Suprapubic skin (tissue), 4 donors: ENCODE data around the gene RFX6. TPM values are rescaled to one million over a fixed set of nuclear protein-coding genes. Genes with fewer than 3 reads are reported as not detected.

Experiments
- DNase-seq, 2 donors: peaks; one replicate each; pipeline ENCODE4 v3.0.0-alpha.2; 2019; ENCODE audit warnings: low spot score in 2 of 2
- H3K27ac ChIP-seq: fragments of 200-600 bp; sonication (generic); one replicate; pipeline ENCODE4 v1.5.1; 2019
- H3K27me3 ChIP-seq: fragments of 200-600 bp; sonication (generic); one replicate; pipeline ENCODE4 v1.5.1; 2019
- H3K36me3 ChIP-seq: fragments of 200-600 bp; sonication (generic); one replicate; pipeline ENCODE4 v1.5.1; 2019
- H3K4me1 ChIP-seq: fragments of 200-600 bp; sonication (generic); one replicate; pipeline ENCODE4 v1.5.1; 2019
- H3K4me3 ChIP-seq: fragments of 200-600 bp; sonication (generic); one replicate; pipeline ENCODE4 v1.5.1; 2019; ENCODE audit warnings: mild to moderate bottlenecking
- H3K9me3 ChIP-seq: fragments of 200-600 bp; sonication (generic); one replicate; pipeline ENCODE4 v1.5.1; 2019
- EP300 ChIP-seq: sonication (generic); formaldehyde crosslinking; IDR thresholded peaks from one replicate; pipeline ENCODE4 v1.6.1; 2017; ENCODE audit warnings: antibody characterized with exemption
- POLR2A ChIP-seq, 2 donors: fragments of 450-650 bp; IDR thresholded peaks; one replicate each; pipeline ENCODE4 v1.6.1; 2017; ENCODE audit warnings: antibody characterized with exemption in 2 of 2, mild to moderate bottlenecking in 2 of 2, moderate library complexity in 2 of 2
- POLR2AphosphoS5 ChIP-seq, 3 donors: sonication (generic); formaldehyde crosslinking; IDR thresholded peaks; one replicate each; pipeline ENCODE4 v1.6.1; 2017; ENCODE audit warnings: antibody characterized with exemption in 3 of 3
- WGBS: methylation state at CpG from one replicate; pipeline ENCODE4 v1.1.5; 2018; 5-methylcytosine and 5-hydroxymethylcytosine counted together
- total RNA-seq, 4 donors: library from RNA; depleted of rRNA; stranded (reverse); fragments of >200 nt; gene quantifications; one replicate each; pipeline ENCODE4 v1.1.0, GENCODE V29; 2016
- TF ChIP-seq, protein P1 (sequence below), 2 donors: fragments of 200-600 bp in 1 of 2; fragments of 450-650 bp in 1 of 2; sonication (generic) in 1 of 2; IDR thresholded peaks; one replicate each; pipeline ENCODE4 v1.5.1; 2016 to 2019; ENCODE audit warnings: antibody characterized with exemption in 2 of 2, mild to moderate bottlenecking in 1 of 2, moderate library complexity in 1 of 2

Gene RFX6
- total RNA-seq, 4 donors from 2014 or later: not detected

DNA sequence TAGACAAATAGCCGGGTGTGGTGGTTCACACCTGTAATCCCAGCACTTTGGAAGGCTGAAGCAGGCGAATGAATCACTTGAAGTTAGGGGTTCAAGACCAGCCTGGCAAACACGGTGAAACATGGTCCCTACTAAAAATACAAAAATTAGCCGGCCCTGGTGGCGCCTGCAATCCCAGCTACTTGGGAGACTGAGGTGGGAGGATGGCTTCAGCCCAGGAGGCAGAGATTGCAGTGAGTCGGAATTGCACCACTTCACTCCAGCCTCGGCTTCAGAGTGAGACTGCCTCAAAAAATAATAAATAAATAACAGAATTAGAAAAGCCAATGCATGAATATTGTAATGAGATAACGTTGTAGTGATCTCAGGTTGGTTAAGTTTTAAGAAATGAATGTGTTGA lies 61.3 kb downstream of the RFX6 start:
- Histone ChIP-seq H3K4me3 (no peak overlapping the region), H3K27ac (no peak overlapping the region), H3K36me3 (no peaks in the 10 kb centered on the region), H3K9me3 (no peaks in the 10 kb centered on the region), H3K27me3 (no peaks in the 10 kb centered on the region), H3K4me1 (no peaks in the 10 kb centered on the region)
- TF ChIP-seq POLR2A (IDR thresholded peaks at IDR 0.05) (no peak), EP300 (no peak), POLR2AphosphoS5 (IDR thresholded peaks at IDR 0.05) (no peak)
- TF ChIP-seq, protein P1, sequence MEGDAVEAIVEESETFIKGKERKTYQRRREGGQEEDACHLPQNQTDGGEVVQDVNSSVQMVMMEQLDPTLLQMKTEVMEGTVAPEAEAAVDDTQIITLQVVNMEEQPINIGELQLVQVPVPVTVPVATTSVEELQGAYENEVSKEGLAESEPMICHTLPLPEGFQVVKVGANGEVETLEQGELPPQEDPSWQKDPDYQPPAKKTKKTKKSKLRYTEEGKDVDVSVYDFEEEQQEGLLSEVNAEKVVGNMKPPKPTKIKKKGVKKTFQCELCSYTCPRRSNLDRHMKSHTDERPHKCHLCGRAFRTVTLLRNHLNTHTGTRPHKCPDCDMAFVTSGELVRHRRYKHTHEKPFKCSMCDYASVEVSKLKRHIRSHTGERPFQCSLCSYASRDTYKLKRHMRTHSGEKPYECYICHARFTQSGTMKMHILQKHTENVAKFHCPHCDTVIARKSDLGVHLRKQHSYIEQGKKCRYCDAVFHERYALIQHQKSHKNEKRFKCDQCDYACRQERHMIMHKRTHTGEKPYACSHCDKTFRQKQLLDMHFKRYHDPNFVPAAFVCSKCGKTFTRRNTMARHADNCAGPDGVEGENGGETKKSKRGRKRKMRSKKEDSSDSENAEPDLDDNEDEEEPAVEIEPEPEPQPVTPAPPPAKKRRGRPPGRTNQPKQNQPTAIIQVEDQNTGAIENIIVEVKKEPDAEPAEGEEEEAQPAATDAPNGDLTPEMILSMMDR (IDR thresholded peaks at IDR 0.05): no peak
- DNase-seq: no peak
- WGBS: 77% methylated on average over 8 of the region's 8 CpGs

DNA sequence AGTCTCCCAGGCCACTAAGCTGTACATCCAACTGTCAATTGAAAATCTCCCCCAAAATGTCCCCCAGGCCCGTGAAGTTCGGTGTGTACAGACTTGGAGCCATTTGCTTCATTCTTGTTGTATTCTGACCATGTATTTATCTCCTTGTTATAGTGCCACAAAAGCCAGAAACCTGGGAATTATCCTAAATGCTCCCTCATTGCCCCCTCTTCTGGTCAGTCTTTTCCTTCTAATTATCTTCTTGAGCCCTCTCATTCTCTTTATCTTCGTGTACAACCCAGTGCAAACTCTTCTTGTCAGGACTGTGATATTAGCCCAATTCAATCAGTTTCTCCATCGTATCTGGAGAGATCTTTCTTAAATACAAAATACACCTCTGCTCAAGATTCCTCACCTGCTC lies 64.7 kb downstream of the RFX6 start:
- Histone ChIP-seq H3K27ac (no peak overlapping the region), H3K27me3 (no peaks in the 10 kb centered on the region), H3K4me1 (no peaks in the 10 kb centered on the region), H3K9me3 (no peaks in the 10 kb centered on the region), H3K36me3 (no peaks in the 10 kb centered on the region), H3K4me3 (no peak overlapping the region)
- 55% methylated on average over 4 of the region's 4 CpGs for WGBS
- no peak for TF ChIP-seq POLR2AphosphoS5 (IDR thresholded peaks at IDR 0.05)
- TF ChIP-seq, protein P1 (IDR thresholded peaks at IDR 0.05): no peak
- TF ChIP-seq POLR2A (IDR thresholded peaks at IDR 0.05): no peak
- TF ChIP-seq EP300: no peak
- DNase-seq: no peak

DNA sequence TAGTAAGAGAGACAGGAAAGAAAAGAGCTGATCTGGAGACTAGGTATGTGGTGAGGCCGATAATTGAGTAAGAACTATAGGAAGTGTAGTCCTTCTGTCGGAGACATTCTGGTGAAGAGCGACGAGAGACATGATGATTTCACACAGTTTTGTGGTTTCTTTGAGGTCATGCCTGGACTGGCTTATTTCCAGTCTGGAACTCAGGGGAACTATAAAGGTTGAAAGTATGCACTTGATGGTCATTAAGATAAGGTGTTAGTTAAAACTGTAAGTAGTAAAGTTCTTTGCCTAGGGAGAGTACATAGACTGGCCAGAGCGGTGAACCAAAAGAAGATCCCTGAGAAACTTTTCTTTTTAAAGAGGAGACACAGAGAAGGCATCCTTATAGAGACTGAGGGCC lies 68.8 kb downstream of the RFX6 start:
- Histone ChIP-seq H3K4me3 (no peak overlapping the region), H3K4me1 (no peaks in the 10 kb centered on the region), H3K9me3 (no peaks in the 10 kb centered on the region), H3K27me3 (no peaks in the 10 kb centered on the region), H3K27ac (no peak overlapping the region), H3K36me3 (no peaks in the 10 kb centered on the region)
- WGBS: 38% methylated on average over 5 of the region's 5 CpGs
- TF ChIP-seq POLR2AphosphoS5 (IDR thresholded peaks at IDR 0.05): no peak
- TF ChIP-seq POLR2A (IDR thresholded peaks at IDR 0.05): no peak
- TF ChIP-seq, protein P1 (IDR thresholded peaks at IDR 0.05): no peak
- TF ChIP-seq EP300: no peak
- no peak for DNase-seq

DNA sequence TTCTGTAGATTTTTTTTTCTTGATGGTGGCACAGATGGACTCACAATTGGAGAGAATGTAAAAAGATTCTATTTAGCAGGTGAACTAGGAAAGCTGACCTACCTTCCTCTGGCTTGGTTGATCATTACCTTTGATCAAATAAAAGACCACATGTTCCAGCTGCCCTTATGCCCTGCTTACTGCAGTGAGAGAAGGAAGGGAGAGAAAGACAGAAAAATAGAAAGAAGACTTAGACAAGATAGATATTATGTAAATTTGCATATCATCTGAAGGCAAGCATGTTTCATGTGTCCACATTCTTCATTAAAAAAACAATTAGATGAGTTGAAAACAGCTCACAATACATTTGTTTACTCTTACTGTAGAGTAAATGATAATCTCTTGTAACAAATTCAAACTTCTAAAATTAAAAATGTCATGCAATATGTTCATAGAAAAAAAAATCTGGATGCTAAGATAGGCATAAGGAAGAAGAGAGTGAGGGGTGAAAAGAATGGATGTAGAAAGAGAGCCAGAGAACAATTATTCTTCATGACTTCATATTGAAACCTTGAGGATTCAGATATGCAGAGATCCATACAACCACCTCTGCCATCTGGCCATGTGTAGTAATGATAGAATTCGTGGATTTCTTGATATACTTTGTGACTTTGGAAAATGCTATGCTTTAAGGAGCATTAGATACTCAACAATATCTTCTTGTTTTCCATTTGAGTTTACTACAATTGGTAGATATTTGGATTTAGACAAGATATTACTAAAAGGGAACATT lies 71.7 kb downstream of the RFX6 start:
- no peak overlapping the region for H3K27ac ChIP-seq
- no peak overlapping the region for H3K4me3 ChIP-seq
- H3K36me3 ChIP-seq: no peaks in the 10 kb centered on the region
- H3K9me3 ChIP-seq: no peaks in the 10 kb centered on the region
- TF ChIP-seq, protein P1 (IDR thresholded peaks at IDR 0.05): no peak
- TF ChIP-seq EP300: no peak
- TF ChIP-seq POLR2A (IDR thresholded peaks at IDR 0.05): no peak
- no peak for TF ChIP-seq POLR2AphosphoS5 (IDR thresholded peaks at IDR 0.05)
- WGBS: 61% methylated on average over 1 of the region's 1 CpG
- DNase-seq: no peak
- no peaks in the 10 kb centered on the region for H3K27me3 ChIP-seq
- no peaks in the 10 kb centered on the region for H3K4me1 ChIP-seq

DNA sequence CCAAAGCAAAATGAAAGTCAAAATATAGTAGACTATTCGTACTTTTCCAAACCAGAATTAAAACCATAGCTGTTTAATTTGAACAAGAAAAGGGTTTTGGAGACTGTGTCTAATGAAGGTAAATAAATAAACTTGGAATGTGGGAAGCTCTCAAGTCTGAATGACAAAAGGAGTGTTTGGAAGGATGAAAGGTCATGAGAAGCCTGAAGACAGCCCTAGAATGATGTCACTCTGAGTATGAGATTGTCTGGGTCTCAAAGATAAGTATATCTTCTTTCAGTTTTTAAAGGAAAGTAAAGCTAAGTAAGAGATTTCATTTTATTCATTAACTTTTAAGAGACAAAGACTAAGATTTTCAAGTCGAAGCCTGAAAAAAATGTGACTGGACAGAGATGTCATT lies 72.9 kb downstream of the RFX6 start:
- 74% methylated on average over 2 of the region's 2 CpGs for WGBS
- Histone ChIP-seq H3K4me1 (no peaks in the 10 kb centered on the region), H3K9me3 (no peaks in the 10 kb centered on the region), H3K4me3 (no peak overlapping the region), H3K27ac (no peak overlapping the region), H3K36me3 (no peaks in the 10 kb centered on the region), H3K27me3 (no peaks in the 10 kb centered on the region)
- TF ChIP-seq POLR2A (IDR thresholded peaks at IDR 0.05): no peak
- TF ChIP-seq, protein P1 (IDR thresholded peaks at IDR 0.05): no peak
- no peak for TF ChIP-seq POLR2AphosphoS5 (IDR thresholded peaks at IDR 0.05)
- TF ChIP-seq EP300: no peak
- no peak for DNase-seq
